A549 (cell line): ENCODE results near the gene TBX21. TPM values are rescaled to one million over a fixed set of nuclear protein-coding genes. Genes with fewer than 3 reads are reported as not detected.

Experiments used
- ATAC-seq, 2 experiments: fragments of 200-7000 bp in 1 of 2; fragments of >200 bp in 1 of 2; cut with Nextera tagmentation in 1 of 2; cut with Tn5 transposase in 1 of 2; 3 replicates each; pipeline versions ENCODE4 v1.8.0 to v1.9.1; 2018 to 2020; ENCODE audit warnings: mild to moderate bottlenecking in 1 of 2, moderate library complexity in 1 of 2
- CTCF ChIA-PET: fragments of 300-600 bp; sonication (Branson Sonifier 250); formaldehyde crosslinking; extraction: SDS; loops from one replicate; lab custom pipeline; 2021; ENCODE audit warnings: antibody characterized with exemption, inconsistent platforms; lab: Yijun Ruan, JAX
- POLR2A ChIA-PET: fragments of 350-600 bp; formaldehyde crosslinking; extraction: SDS; loops from one replicate; lab custom pipeline; 2021; ENCODE audit warnings: antibody characterized with exemption, inconsistent platforms; lab: Yijun Ruan, JAX
- DNase-seq, 2 experiments: peaks; one replicate each; pipeline versions ENCODE4 v3.0.0 to v3.0.0-alpha.2; 2011 to 2016; ENCODE audit warnings: low read depth in 1 of 2, low spot score in 1 of 2
- FAIRE-seq: peaks from 2 replicates; lab custom pipeline; 2011; peaks lifted over from hg19 to GRCh38; lab: Jason Lieb, UNC
- H3K27ac ChIP-seq, 2 experiments: fragments of >200 bp; sonication (Bioruptor Twin); formaldehyde crosslinking; 3 replicates each; pipeline ENCODE4 v1.5.1; 2016 to 2017
- H3K4me1 ChIP-seq: fragments of >200 bp; sonication (Bioruptor Twin); formaldehyde crosslinking; 3 replicates; pipeline ENCODE4 v1.6.1; 2016
- H3K4me2 ChIP-seq: fragments of >200 bp; sonication (Bioruptor Twin); formaldehyde crosslinking; 3 replicates; pipeline ENCODE4 v1.6.1; 2016
- H3K4me3 ChIP-seq: fragments of >200 bp; sonication (Bioruptor Twin); formaldehyde crosslinking; 3 replicates; pipeline ENCODE4 v1.5.1; 2016
- H3K9me3 ChIP-seq: fragments of >200 bp; sonication (Bioruptor Twin); formaldehyde crosslinking; 3 replicates; pipeline ENCODE4 v1.6.1; 2016
- BCL3 ChIP-seq: fragments of >200 bp; sonication (Bioruptor Twin); formaldehyde crosslinking; IDR thresholded peaks from 3 replicates; pipeline ENCODE4 v1.6.1; 2016
- CBX2 ChIP-seq: fragments of 200-600 bp; sonication (generic); IDR thresholded peaks from 2 replicates; pipeline ENCODE4 v1.6.1; 2016; ENCODE audit warnings: low read depth, mild to moderate bottlenecking, borderline replicate concordance
- CHD2 ChIP-seq: fragments of 150-350 bp; IDR thresholded peaks from 2 replicates; pipeline ENCODE4 v1.6.1; 2014; ENCODE audit warnings: low read length; ENCODE audit not compliant: partially characterized antibody
- CHD4 ChIP-seq: fragments of 200-600 bp; sonication (generic); IDR thresholded peaks from 2 replicates; pipeline ENCODE4 v1.6.1; 2016; ENCODE audit warnings: antibody characterized with exemption, mild to moderate bottlenecking, borderline replicate concordance
- EHMT2 ChIP-seq: fragments of 200-600 bp; sonication (generic); IDR thresholded peaks from 2 replicates; pipeline ENCODE4 v1.6.1; 2016; ENCODE audit warnings: antibody characterized with exemption, low read depth, mild to moderate bottlenecking, moderate library complexity
- FOSB ChIP-seq: fragments of 250-450 bp; sonication (Bioruptor Pico); IDR thresholded peaks from 2 replicates; pipeline ENCODE4 v1.5.0; 2020; ENCODE audit warnings: mild to moderate bottlenecking, moderate library complexity
- GATA3 ChIP-seq: IDR thresholded peaks from 2 replicates; pipeline ENCODE4 v1.6.1; 2012; ENCODE audit warnings: borderline replicate concordance
- HDAC2 ChIP-seq: fragments of 200-600 bp; sonication (generic); IDR thresholded peaks from 2 replicates; pipeline ENCODE4 v1.6.1; 2016
- HOXA7 ChIP-seq: fragments of 250-450 bp; sonication (Bioruptor Pico); IDR thresholded peaks from 2 replicates; pipeline ENCODE4 v1.5.0; 2020; ENCODE audit warnings: mild to moderate bottlenecking, moderate library complexity
- HOXB13 ChIP-seq: fragments of 250-450 bp; sonication (Bioruptor Pico); IDR thresholded peaks from 2 replicates; pipeline ENCODE4 v1.5.0; 2020; ENCODE audit warnings: low read depth, mild to moderate bottlenecking, moderate library complexity
- HOXB5 ChIP-seq: fragments of 250-450 bp; sonication (Bioruptor Pico); IDR thresholded peaks from 2 replicates; pipeline ENCODE4 v1.5.0; 2020; ENCODE audit warnings: mild to moderate bottlenecking, moderate library complexity
- JUNB ChIP-seq: fragments of >200 bp; sonication (Bioruptor Twin); formaldehyde crosslinking; IDR thresholded peaks from 2 replicates; pipeline ENCODE4 v1.6.1; 2016
- MAX ChIP-seq: IDR thresholded peaks from 2 replicates; pipeline ENCODE4 v1.6.1; 2012
- NR3C1 ChIP-seq: fragments of >200 bp; sonication (Bioruptor Twin); formaldehyde crosslinking; IDR thresholded peaks from 3 replicates; pipeline ENCODE4 v1.6.1; 2017
- PBX3 ChIP-seq: IDR thresholded peaks from 2 replicates; pipeline ENCODE4 v1.6.1; 2012
- POLR2AphosphoS2 ChIP-seq: conservative IDR thresholded peaks from 2 replicates; pipeline ENCODE4 v1.6.1; 2012; ENCODE audit warnings: low read length, improper control_type of control experiment, inconsistent platforms
- RCOR1 ChIP-seq: fragments of 150-350 bp; IDR thresholded peaks from 2 replicates; pipeline ENCODE4 v1.6.1; 2014; ENCODE audit warnings: antibody characterized with exemption, low read length, low read depth
- REST ChIP-seq: fragments of 200-600 bp; sonication (generic); IDR thresholded peaks from 2 replicates; pipeline ENCODE4 v1.6.1; 2016; ENCODE audit warnings: antibody characterized with exemption, mild to moderate bottlenecking, moderate library complexity
- SMC3 ChIP-seq: fragments of >200 bp; sonication (Bioruptor Twin); formaldehyde crosslinking; IDR thresholded peaks from 3 replicates; pipeline ENCODE4 v1.6.1; 2018; ENCODE audit warnings: inconsistent platforms
- TFCP2L1 ChIP-seq: fragments of 250-450 bp; sonication (Bioruptor Pico); IDR thresholded peaks from 2 replicates; pipeline ENCODE4 v1.5.0; 2021; ENCODE audit warnings: mild to moderate bottlenecking
- TP53 ChIP-seq: fragments of 250-450 bp; sonication (Bioruptor Pico); IDR thresholded peaks from 2 replicates; pipeline ENCODE4 v1.5.0; 2021; ENCODE audit warnings: mild to moderate bottlenecking, moderate library complexity
- USF2 ChIP-seq: fragments of 450-650 bp; IDR thresholded peaks from 2 replicates; pipeline ENCODE4 v1.6.1; 2014; ENCODE audit warnings: antibody characterized with exemption
- ZC3H11A ChIP-seq: fragments of 450-650 bp; IDR thresholded peaks from 2 replicates; pipeline ENCODE4 v1.6.1; 2014; ENCODE audit warnings: antibody characterized with exemption, mild to moderate bottlenecking
- WGBS: methylation state at CpG from one replicate; pipeline ENCODE4 v1.1.6; 2017; ENCODE audit errors: missing lambda C conversion rate; 5-methylcytosine and 5-hydroxymethylcytosine counted together
- polyA plus RNA-seq, 4 experiments: library from polyadenylated mRNA; depleted of rRNA in 3 of 4; stranded (reverse); fragments of >200 nt; fragmentation: RNase III in 1 of 4; extraction: RNeasy Plus Mini Kit Qiagen cat#74134 plus additional on column Dnase treatment in 1 of 4; gene quantifications; 2 replicates in 3 of 4; 3 replicates in 1 of 4; pipeline ENCODE4 v1.2.3, GENCODE V29; 2011 to 2017

The TBX21 gene
- polyA plus RNA-seq, 2 of the 4 experiments (the other 2 are of a cell fraction) = not detected

GRCh38 chr17:47728214-47728877, 4.7 kb upstream of the TBX21 start:
- POLR2A ChIA-PET = no interaction called here
- DNase-seq = no peak
- 69% methylated on average over 4 of the region's 4 CpGs for WGBS
- TF ChIP-seq REST (no peak), FOSB (CRISPR knock-in tag) (no peak), MAX (no peak), TP53 (CRISPR knock-in tag) (no peak), USF2 (no peak), HOXB13 (no peak)
- TF ChIP-seq, all 56 proteins: peak for 0
- Histone ChIP-seq H3K4me3 (no peak overlapping the region), H3K4me1 (0 out of 3 replicates have a peak, but pooled peaks cover 4% of the 10 kb centered on the region), H3K9me3 (no peaks in the 10 kb centered on the region), H3K4me2 (no peak overlapping the region), H3K27ac (no peak overlapping the region)
- CTCF ChIA-PET = interaction anchor here (1.1 to 11.2 kb wide), 8 partner anchors 14 to 78 kb away, joined by 3 to 87 read pairs (median 4); no protein-coding TSS in a partner anchor
- FAIRE-seq (no peak), ATAC-seq (no peak)

- CTCF ChIA-PET = interaction anchor here (1.5 to 11.2 kb wide), 3 partner anchors 22 to 73 kb away, joined by 3 to 87 read pairs (median 7); no protein-coding TSS in a partner anchor
- FAIRE-seq = no peak
- 48% methylated on average over 8 of the region's 8 CpGs for WGBS
- no peak for DNase-seq
- Histone ChIP-seq H3K4me3 (no peak overlapping the region), H3K4me2 (no peak overlapping the region), H3K9me3 (no peaks in the 10 kb centered on the region), H3K27ac (no peak overlapping the region), H3K4me1 (0 out of 3 replicates have a peak, but pooled peaks cover 4% of the 10 kb centered on the region)
- no peak for ATAC-seq
- POLR2A ChIA-PET = no interaction called here
- TF ChIP-seq SMC3 (no peak), CHD4 (no peak), PBX3 (no peak), ZC3H11A (no peak), TFCP2L1 (CRISPR knock-in tag) (no peak)
Observed at GRCh38 chr17:47729476-47729875, 3.6 kb upstream of the TBX21 start.

- CTCF ChIA-PET = interaction anchor here (0.6 to 11.2 kb wide), 12 partner anchors 8 to 218 kb away, joined by 3 to 87 read pairs (median 4); no protein-coding TSS in a partner anchor
- 0 out of 3 replicates have a peak, but pooled peaks cover 4% of the 10 kb centered on the region for H3K4me1 ChIP-seq
- FAIRE-seq (no peak), ATAC-seq (no peak), DNase-seq (no peak)
- POLR2A ChIA-PET = no interaction called here
- no peaks in the 10 kb centered on the region for H3K9me3 ChIP-seq
- H3K27ac ChIP-seq = no peak overlapping the region
- H3K4me2 ChIP-seq = no peak overlapping the region
- H3K4me3 ChIP-seq = no peak overlapping the region
- 52% methylated on average over 4 of the region's 4 CpGs for WGBS
- TF ChIP-seq HDAC2 (no peak), JUNB (no peak), HOXB13 (no peak), GATA3 (no peak), EHMT2 (no peak), HOXB5 (CRISPR knock-in tag) (no peak), CBX2 (no peak), RCOR1 (no peak), HOXA7 (CRISPR knock-in tag) (no peak), POLR2AphosphoS2 (no peak), BCL3 (no peak), REST (no peak), NR3C1 (no peak), CHD2 (no peak)
Observed at GRCh38 chr17:47730681-47731080, 2.4 kb upstream of the TBX21 start.
